ENCODE data around the gene GNB1. TPM values are rescaled to one million over a fixed set of nuclear protein-coding genes. Genes with fewer than 3 reads are reported as not detected.

The GNB1 gene
- total RNA-seq, 1 experiment from 2014 or later: 339 TPM

- TF ChIP-seq AR (CRISPR knock-in tag; IDR thresholded peaks at IDR 0.05): no peak
Observed at GRCh38 chr1:1756661-1757421, 134.0 kb downstream of the GNB1 start (continued).

- Mint-ChIP-seq H3K27me3 (ENCODE audit: low read depth) (no peaks in the 10 kb centered on the region), H3K4me1 (no peaks in the 10 kb centered on the region), H3K4me3 (no peak overlapping the region), H3K27ac (no peak overlapping the region), H3K36me3 (peaks cover 36% of the 10 kb centered on the region), H3K9me3 (no peaks in the 10 kb centered on the region)
- no peak for ATAC-seq
- ChIA-PET CTCF (no interaction called here), POLR2A (no interaction called here)
- TF ChIP-seq NR2C2 (CRISPR knock-in tag; IDR thresholded peaks at IDR 0.05) (no peak), USF1 (CRISPR knock-in tag; IDR thresholded peaks at IDR 0.05) (no peak), IRF2 (CRISPR knock-in tag; IDR thresholded peaks at IDR 0.05; ENCODE audit: borderline replicate concordance, low read depth) (no peak), PRRX2 (CRISPR knock-in tag; IDR thresholded peaks at IDR 0.05) (no peak), FOXP4 (CRISPR knock-in tag; IDR thresholded peaks at IDR 0.05) (no peak), ZNF219 (CRISPR knock-in tag; IDR thresholded peaks at IDR 0.05; ENCODE audit: borderline replicate concordance) (no peak), CREM (CRISPR knock-in tag; IDR thresholded peaks at IDR 0.05) (no peak), GRHL2 (CRISPR knock-in tag; IDR thresholded peaks at IDR 0.05; ENCODE audit: insufficient replicate concordance, severe bottlenecking) (no peak), FOXK1 (CRISPR knock-in tag; IDR thresholded peaks at IDR 0.05) (no peak), ZSCAN18 (CRISPR knock-in tag; IDR thresholded peaks at IDR 0.05) (no peak), ZNF416 (CRISPR knock-in tag; IDR thresholded peaks at IDR 0.05) (no peak)
- DNase-seq (ENCODE audit: low spot score): no peak
Observed at GRCh38 chr1:1755852-1756251, 135.0 kb downstream of the GNB1 start.

- ATAC-seq (no peak), DNase-seq (ENCODE audit: low spot score) (no peak)
- POLR2A ChIA-PET: no interaction called here
- peaks cover 36% of the 10 kb centered on the region for H3K36me3 Mint-ChIP-seq
- CTCF ChIA-PET: interaction anchor here (1.5 kb wide), 1 partner anchor 151 kb away, joined by 6 read pairs; no protein-coding TSS in a partner anchor
- no peak overlapping the region for H3K27ac Mint-ChIP-seq
- no peaks in the 10 kb centered on the region for H3K9me3 Mint-ChIP-seq
- no peaks in the 10 kb centered on the region for H3K27me3 Mint-ChIP-seq (ENCODE audit: low read depth)
- no peaks in the 10 kb centered on the region for H3K4me1 Mint-ChIP-seq
- H3K4me3 Mint-ChIP-seq: no peak overlapping the region
- TF ChIP-seq MXD4 (CRISPR knock-in tag; IDR thresholded peaks at IDR 0.05; ENCODE audit: borderline replicate concordance) (no peak), JUN (CRISPR knock-in tag; IDR thresholded peaks at IDR 0.05) (no peak), ZNF425 (CRISPR knock-in tag; conservative IDR thresholded peaks at IDR 0.05) (no peak), ZNF317 (CRISPR knock-in tag; IDR thresholded peaks at IDR 0.05; ENCODE audit: borderline replicate concordance, low read depth) (no peak), E2F5 (CRISPR knock-in tag; IDR thresholded peaks at IDR 0.05) (no peak), PRDM15 (CRISPR knock-in tag; IDR thresholded peaks at IDR 0.05) (no peak), RORB (CRISPR knock-in tag; IDR thresholded peaks at IDR 0.05) (no peak), EMX1 (CRISPR knock-in tag; IDR thresholded peaks at IDR 0.05) (no peak)
Observed at GRCh38 chr1:1755426-1755825, 135.5 kb downstream of the GNB1 start.

All from WTC11 (cell line).